ENCODE data around the gene NCAPG.

The NCAPG gene

DNA sequence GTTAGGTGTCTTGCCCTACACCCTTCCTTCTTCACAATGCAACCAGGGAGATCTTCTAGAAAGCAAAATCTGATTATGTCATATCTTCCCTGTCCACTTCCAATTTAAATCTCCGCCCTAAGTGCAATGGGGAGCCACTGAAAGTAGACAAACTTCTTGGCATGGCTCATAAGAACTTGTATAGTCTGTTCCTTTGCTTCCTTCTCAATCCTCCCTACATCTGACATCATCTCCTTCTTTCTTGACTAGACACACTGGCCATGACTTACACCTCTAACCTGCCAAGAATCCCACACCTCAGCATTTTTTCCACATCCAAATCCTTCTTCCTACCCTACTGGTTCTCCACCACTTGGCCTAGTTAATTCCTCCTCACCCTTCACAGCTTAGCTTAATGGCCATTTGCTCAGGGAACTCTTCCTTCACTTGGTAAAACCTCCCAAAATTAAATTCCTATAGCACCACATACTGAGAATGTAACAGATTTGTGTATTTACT lies 55.1 kb downstream of the NCAPG start:
- ChIA-PET POLR2A (ENCODE audit: low non-redundant PET) (no interaction called here), CTCF (no interaction called here)
- TF ChIP-seq, protein P1, sequence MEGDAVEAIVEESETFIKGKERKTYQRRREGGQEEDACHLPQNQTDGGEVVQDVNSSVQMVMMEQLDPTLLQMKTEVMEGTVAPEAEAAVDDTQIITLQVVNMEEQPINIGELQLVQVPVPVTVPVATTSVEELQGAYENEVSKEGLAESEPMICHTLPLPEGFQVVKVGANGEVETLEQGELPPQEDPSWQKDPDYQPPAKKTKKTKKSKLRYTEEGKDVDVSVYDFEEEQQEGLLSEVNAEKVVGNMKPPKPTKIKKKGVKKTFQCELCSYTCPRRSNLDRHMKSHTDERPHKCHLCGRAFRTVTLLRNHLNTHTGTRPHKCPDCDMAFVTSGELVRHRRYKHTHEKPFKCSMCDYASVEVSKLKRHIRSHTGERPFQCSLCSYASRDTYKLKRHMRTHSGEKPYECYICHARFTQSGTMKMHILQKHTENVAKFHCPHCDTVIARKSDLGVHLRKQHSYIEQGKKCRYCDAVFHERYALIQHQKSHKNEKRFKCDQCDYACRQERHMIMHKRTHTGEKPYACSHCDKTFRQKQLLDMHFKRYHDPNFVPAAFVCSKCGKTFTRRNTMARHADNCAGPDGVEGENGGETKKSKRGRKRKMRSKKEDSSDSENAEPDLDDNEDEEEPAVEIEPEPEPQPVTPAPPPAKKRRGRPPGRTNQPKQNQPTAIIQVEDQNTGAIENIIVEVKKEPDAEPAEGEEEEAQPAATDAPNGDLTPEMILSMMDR (conservative IDR thresholded peaks at IDR 0.05; ENCODE audit: low read depth) = no peak
- no peak overlapping the region for H3K27ac ChIP-seq
- DNase-seq (ENCODE audit: low spot score) = no peak

DNA sequence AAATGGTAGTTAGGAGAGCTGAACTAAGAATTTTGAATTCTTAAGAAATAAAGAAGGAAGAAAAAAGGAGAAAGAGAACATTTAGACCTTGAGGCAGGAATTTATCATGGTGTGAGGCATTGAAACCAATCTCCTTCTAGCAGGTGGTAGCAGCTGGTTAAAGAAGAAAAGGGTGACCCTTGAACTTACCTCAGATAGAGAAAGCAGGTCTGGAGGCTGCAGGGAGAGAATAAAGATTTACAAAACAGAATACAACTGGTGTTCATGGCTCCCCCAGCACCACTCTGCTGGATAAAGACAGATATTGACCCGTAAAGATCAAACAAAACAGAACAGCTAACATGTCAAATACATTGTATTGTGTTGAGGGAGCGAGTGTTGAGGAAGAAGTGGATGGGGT lies 56.0 kb downstream of the NCAPG start:
- CTCF ChIA-PET = no interaction called here
- no peak for DNase-seq (ENCODE audit: low spot score)

DNA sequence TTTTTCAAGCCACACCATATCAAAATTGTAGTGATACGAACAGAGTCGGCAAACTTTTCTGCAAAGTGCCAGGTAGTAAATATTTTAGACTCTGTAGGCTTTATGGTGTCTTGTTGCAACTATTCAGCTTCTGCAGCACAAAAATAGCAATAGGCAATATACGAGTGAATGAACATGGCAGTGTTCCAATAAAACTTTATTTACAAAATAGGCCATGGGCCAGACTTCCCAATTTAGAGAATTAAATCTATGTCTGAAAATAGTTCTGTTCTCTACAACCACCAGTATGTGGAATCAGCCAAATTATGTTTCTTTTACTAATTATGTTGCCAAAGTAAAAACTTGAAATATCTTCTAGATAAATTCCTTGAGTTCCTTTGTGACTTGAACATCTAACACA lies 56.5 kb downstream of the NCAPG start:
- ChIA-PET POLR2A (ENCODE audit: low non-redundant PET) (no interaction called here), CTCF (no interaction called here)
- no peak for DNase-seq (ENCODE audit: low spot score)
- TF ChIP-seq, protein P1 (conservative IDR thresholded peaks at IDR 0.05; ENCODE audit: low read depth) = no peak
- no peak overlapping the region for H3K27ac ChIP-seq

More for the DNA sequence above, 56.0 kb downstream of the NCAPG start:
- TF ChIP-seq, protein P1 (conservative IDR thresholded peaks at IDR 0.05; ENCODE audit: low read depth) = no peak
- POLR2A ChIA-PET (ENCODE audit: low non-redundant PET) = no interaction called here
- no peak overlapping the region for H3K27ac ChIP-seq

DNA sequence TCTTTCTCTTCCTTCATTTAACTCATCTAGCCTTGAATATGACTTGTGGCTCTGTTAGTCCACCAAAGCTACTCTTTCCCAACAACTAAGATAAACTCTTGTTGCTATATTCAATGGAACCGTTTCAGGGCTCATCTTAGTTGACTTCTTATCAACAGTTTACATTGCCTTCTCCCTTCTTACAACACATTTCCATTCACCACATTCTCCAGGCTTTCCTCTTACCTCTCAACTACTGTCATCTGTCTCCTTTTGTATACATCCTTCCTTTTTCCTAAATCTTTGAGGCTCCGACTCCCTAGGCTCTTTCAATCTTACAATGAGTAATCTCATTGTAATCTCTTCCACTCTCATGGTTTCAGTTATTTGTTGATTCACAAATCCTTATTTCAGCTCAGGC lies 58.5 kb downstream of the NCAPG start:
- ChIA-PET POLR2A (ENCODE audit: low non-redundant PET) (no interaction called here), CTCF (no interaction called here)
- no peak overlapping the region for H3K27ac ChIP-seq
- TF ChIP-seq, protein P1 (conservative IDR thresholded peaks at IDR 0.05; ENCODE audit: low read depth) = no peak
- no peak for DNase-seq (ENCODE audit: low spot score)

DNA sequence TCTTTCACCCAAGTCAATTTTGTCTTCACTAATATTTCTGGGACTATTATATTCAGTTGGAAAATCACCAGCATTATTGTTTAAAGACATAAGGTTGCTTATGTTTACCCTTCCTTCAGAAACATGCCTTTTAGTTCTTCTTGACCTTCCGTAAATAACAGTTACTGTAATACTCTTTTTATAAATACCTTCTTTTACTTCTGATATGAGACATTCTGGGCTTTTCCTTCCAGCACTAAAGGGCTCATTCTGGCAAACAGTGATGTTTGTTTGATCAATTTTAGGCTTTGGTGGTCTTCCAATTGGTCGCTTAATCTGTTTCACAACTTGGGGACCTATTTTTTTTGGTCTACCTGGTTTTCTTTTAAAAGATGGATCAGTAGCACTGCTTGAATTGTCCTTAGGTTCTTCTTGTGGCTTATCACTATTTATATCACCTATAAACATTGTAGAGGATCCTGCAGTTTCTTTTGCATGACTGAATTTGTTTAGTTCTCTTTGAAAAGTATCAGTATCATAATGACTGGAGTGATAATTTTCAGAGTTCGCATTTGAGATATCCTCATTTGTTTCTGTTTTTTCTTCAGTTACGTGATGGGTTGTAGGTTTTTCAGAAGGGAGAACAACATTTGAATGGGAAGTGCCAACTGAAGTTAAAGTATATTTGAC lies 64.8 kb downstream of the NCAPG start:
- CTCF ChIA-PET = no interaction called here
- H3K27ac ChIP-seq = no peak overlapping the region
- TF ChIP-seq, protein P1 (conservative IDR thresholded peaks at IDR 0.05; ENCODE audit: low read depth) = no peak
- DNase-seq (ENCODE audit: low spot score) = no peak
- POLR2A ChIA-PET (ENCODE audit: low non-redundant PET) = no interaction called here

DNA sequence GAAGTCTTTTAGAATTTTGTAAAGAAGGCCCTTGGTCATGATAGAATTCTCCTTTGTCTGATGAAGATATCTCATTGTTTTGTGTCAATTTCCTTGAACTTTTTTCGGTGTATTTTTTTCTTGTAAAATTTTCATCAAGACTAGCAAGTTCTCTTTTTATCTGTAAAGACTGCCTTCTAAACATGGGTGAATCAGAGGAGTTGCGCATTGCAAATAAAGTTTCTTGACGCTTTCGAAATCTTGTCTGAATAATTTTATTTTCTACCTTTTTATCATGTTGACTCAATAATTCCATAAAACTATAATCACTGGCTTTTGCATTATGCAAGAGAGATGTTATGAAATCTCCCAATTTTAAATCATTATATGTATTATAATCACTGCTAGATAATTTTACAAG lies 66.2 kb downstream of the NCAPG start:
- TF ChIP-seq, protein P1 (conservative IDR thresholded peaks at IDR 0.05; ENCODE audit: low read depth) = no peak
- no peak for DNase-seq (ENCODE audit: low spot score)
- no peak overlapping the region for H3K27ac ChIP-seq
- POLR2A ChIA-PET (ENCODE audit: low non-redundant PET) = no interaction called here
- CTCF ChIA-PET = no interaction called here
